Hepatocyte (in vitro differentiated cells): ENCODE results near the gene ETNPPL. TPM values are rescaled to one million over a fixed set of nuclear protein-coding genes. Genes with fewer than 3 reads are reported as not detected.

Source experiments
- DNase-seq: peaks from one replicate; pipeline ENCODE4 v3.0.0-alpha.2; 2016; ENCODE audit warnings: low spot score
- H2AFZ ChIP-seq: fragments of 200-600 bp; sonication (generic); 2 replicates; pipeline ENCODE4 v1.6.0; 2016; ENCODE audit warnings: antibody characterized with exemption, mild to moderate bottlenecking
- H3K27ac ChIP-seq: fragments of 200-600 bp; sonication (generic); 2 replicates; pipeline ENCODE4 v1.5.1; 2016; ENCODE audit warnings: mild to moderate bottlenecking
- H3K27me3 ChIP-seq: fragments of 200-600 bp; sonication (generic); 2 replicates; pipeline ENCODE4 v1.6.1; 2016
- H3K36me3 ChIP-seq: fragments of 200-600 bp; sonication (generic); replicated peaks from 2 replicates; pipeline ENCODE4 v1.5.1; 2016; ENCODE audit warnings: low read depth; ENCODE audit not compliant: insufficient read depth
- H3K4me1 ChIP-seq: fragments of 200-600 bp; sonication (generic); 2 replicates; pipeline ENCODE4 v1.5.1; 2016; ENCODE audit warnings: mild to moderate bottlenecking, moderate library complexity; ENCODE audit not compliant: insufficient read depth
- H3K4me2 ChIP-seq: fragments of 200-600 bp; sonication (generic); 2 replicates; pipeline ENCODE4 v1.6.0; 2016
- H3K4me3 ChIP-seq: fragments of 200-600 bp; sonication (generic); 2 replicates; pipeline ENCODE4 v1.5.1; 2016; ENCODE audit warnings: mild to moderate bottlenecking
- H3K79me2 ChIP-seq: fragments of 200-600 bp; sonication (generic); 2 replicates; pipeline ENCODE4 v1.6.0; 2017; ENCODE audit warnings: mild to moderate bottlenecking
- H3K9me2 ChIP-seq: fragments of 200-600 bp; sonication (generic); replicated peaks from 2 replicates; pipeline ENCODE4 v1.6.0; 2017; ENCODE audit warnings: mild to moderate bottlenecking; ENCODE audit not compliant: insufficient read depth
- H3K9me3 ChIP-seq: fragments of 200-600 bp; sonication (generic); 2 replicates; pipeline ENCODE4 v1.5.1; 2016; ENCODE audit warnings: low read depth, mild to moderate bottlenecking
- H4K20me1 ChIP-seq: fragments of 200-600 bp; sonication (generic); 2 replicates; pipeline ENCODE4 v1.6.0; 2016; ENCODE audit warnings: mild to moderate bottlenecking; ENCODE audit not compliant: insufficient read depth, poor library complexity, severe bottlenecking
- EZH2 ChIP-seq: fragments of 200-600 bp; sonication (generic); IDR thresholded peaks from 2 replicates; pipeline ENCODE4 v1.6.1; 2016; ENCODE audit warnings: antibody characterized with exemption, mild to moderate bottlenecking, borderline replicate concordance
- EZH2phosphoT487 ChIP-seq: fragments of 200-600 bp; sonication (generic); IDR thresholded peaks from one replicate; pipeline ENCODE4 v1.6.1; 2018; ENCODE audit warnings: antibody characterized with exemption, mild to moderate bottlenecking, low read depth, moderate library complexity; ENCODE audit not compliant: unreplicated experiment, severe bottlenecking
- WGBS: methylation state at CpG from one replicate; pipeline ENCODE4 v1.1.6; 2016; ENCODE audit warnings: low lambda C conversion rate; ENCODE audit errors: missing lambda C conversion rate; 5-methylcytosine and 5-hydroxymethylcytosine counted together
- polyA plus RNA-seq: library from polyadenylated mRNA; unstranded; fragments of >200 nt; fragmentation: Nextera tagmentation; extraction: Ambion mirVana; gene quantifications from 2 replicates; pipeline ENCODE4 v1.2.1, GENCODE V29; 2016
- total RNA-seq: library from RNA; depleted of rRNA; stranded (reverse); fragments of >200 nt; gene quantifications from 2 replicates; pipeline ENCODE4 v1.2.3, GENCODE V29; 2014
- TF ChIP-seq, protein P1 (sequence below): fragments of 200-600 bp; sonication (generic); IDR thresholded peaks from 2 replicates; pipeline ENCODE4 v1.5.1; 2016; ENCODE audit warnings: antibody characterized with exemption, mild to moderate bottlenecking; ENCODE audit not compliant: poor library complexity

Gene ETNPPL
- total and polyA plus RNA-seq, 2 experiments from 2014 or later, result 1.2 to 1.7 TPM

DNA sequence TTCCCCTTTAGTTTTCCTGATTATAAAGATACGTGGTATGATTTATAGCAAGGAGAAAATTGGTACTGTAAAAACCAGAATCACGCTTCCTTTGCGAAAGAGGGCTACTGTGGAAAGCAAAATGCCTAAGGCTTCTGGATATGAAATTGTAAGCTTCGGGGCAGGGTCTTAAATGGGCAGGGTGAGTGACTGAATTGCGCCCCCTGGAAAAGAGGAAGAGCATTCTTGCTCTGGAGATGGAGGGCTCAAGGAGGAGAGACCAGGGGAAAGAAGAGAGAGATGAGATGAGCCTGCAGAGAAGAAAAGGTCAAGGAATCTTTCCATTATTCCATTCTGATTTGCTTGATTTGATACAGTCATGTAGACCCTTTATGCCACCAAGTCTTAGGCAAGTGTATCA lies 13.1 kb upstream of the ETNPPL start:
- DNase-seq, result no peak
- WGBS, result 84% methylated on average over 5 of the region's 5 CpGs

GRCh38 chr4:108774809-108775530 lies 12.1 kb upstream of the ETNPPL start:
- H3K79me2 ChIP-seq, result no peaks in the 10 kb centered on the region
- no peak overlapping the region for H3K4me3 ChIP-seq
- H4K20me1 ChIP-seq, result no peaks in the 10 kb centered on the region
- H3K4me2 ChIP-seq, result no peak overlapping the region
- no peak overlapping the region for H2AFZ ChIP-seq
- TF ChIP-seq EZH2phosphoT487, result no peak
- TF ChIP-seq, protein P1, sequence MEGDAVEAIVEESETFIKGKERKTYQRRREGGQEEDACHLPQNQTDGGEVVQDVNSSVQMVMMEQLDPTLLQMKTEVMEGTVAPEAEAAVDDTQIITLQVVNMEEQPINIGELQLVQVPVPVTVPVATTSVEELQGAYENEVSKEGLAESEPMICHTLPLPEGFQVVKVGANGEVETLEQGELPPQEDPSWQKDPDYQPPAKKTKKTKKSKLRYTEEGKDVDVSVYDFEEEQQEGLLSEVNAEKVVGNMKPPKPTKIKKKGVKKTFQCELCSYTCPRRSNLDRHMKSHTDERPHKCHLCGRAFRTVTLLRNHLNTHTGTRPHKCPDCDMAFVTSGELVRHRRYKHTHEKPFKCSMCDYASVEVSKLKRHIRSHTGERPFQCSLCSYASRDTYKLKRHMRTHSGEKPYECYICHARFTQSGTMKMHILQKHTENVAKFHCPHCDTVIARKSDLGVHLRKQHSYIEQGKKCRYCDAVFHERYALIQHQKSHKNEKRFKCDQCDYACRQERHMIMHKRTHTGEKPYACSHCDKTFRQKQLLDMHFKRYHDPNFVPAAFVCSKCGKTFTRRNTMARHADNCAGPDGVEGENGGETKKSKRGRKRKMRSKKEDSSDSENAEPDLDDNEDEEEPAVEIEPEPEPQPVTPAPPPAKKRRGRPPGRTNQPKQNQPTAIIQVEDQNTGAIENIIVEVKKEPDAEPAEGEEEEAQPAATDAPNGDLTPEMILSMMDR, result no peak
- no peak for DNase-seq
- 95% methylated on average over 5 of the region's 5 CpGs for WGBS
- no peaks in the 10 kb centered on the region for H3K36me3 ChIP-seq
- no peaks in the 10 kb centered on the region for H3K27me3 ChIP-seq
- H3K4me1 ChIP-seq, result no peaks in the 10 kb centered on the region
- H3K9me3 ChIP-seq, result no peaks in the 10 kb centered on the region
- no peak overlapping the region for H3K27ac ChIP-seq
- H3K9me2 ChIP-seq, result no peaks in the 10 kb centered on the region

More for the DNA sequence above, 13.1 kb upstream of the ETNPPL start:
- H3K9me3 ChIP-seq, result no peaks in the 10 kb centered on the region
- no peak for TF ChIP-seq EZH2phosphoT487
- TF ChIP-seq EZH2, result no peak
- TF ChIP-seq, protein P1, result no peak
- no peak overlapping the region for H3K4me2 ChIP-seq
- H3K36me3 ChIP-seq, result no peaks in the 10 kb centered on the region
- no peaks in the 10 kb centered on the region for H3K27me3 ChIP-seq
- no peaks in the 10 kb centered on the region for H3K9me2 ChIP-seq
- no peak overlapping the region for H2AFZ ChIP-seq
- H3K79me2 ChIP-seq, result no peaks in the 10 kb centered on the region
- no peaks in the 10 kb centered on the region for H4K20me1 ChIP-seq
- H3K4me1 ChIP-seq, result no peaks in the 10 kb centered on the region
- no peak overlapping the region for H3K4me3 ChIP-seq
- no peak overlapping the region for H3K27ac ChIP-seq

- no peak for DNase-seq
- Histone ChIP-seq H3K79me2 (no peaks in the 10 kb centered on the region), H3K4me3 (no peak overlapping the region), H3K9me3 (no peaks in the 10 kb centered on the region), H3K36me3 (no peaks in the 10 kb centered on the region), H4K20me1 (no peaks in the 10 kb centered on the region), H3K27me3 (no peaks in the 10 kb centered on the region), H3K27ac (no peak overlapping the region), H3K9me2 (no peaks in the 10 kb centered on the region), H3K4me2 (no peak overlapping the region), H2AFZ (no peak overlapping the region), H3K4me1 (no peaks in the 10 kb centered on the region)
- no peak for TF ChIP-seq EZH2phosphoT487
- no peak for TF ChIP-seq EZH2
- TF ChIP-seq, protein P1, result no peak
- 94% methylated on average over 7 of the region's 7 CpGs for WGBS
These were observed 9.5 kb upstream of the ETNPPL start for GRCh38 chr4:108772402-108772801.
